Measurements from ENCODE around the gene IDI2.
A peak's percentile ranks its signal among the peaks of the same experiment; 100 is the strongest.

IDI2 gene

DNA sequence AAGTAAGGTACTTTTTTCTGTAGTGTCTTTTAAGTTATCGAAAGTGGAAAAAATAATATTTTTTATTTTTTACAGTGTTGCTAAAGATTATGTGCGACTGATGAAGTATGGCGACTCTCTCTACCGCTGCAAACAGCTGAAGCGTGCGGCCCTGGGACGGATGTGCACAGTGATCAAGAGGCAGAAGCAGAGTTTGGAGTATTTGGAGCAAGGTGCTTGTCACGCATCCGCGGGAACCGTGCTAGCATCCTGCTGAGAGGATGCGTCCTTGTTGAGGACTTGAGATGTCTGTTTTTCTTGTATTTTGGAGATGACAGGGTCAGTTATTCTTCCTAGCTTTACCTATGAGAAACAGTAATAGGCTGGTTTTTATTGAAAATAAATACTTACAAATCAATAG is 29.6 kb downstream of the IDI2 start:
- DNase-seq (ENCODE audit: low read depth), result no peak
- H3K4me3 ChIP-seq (ENCODE audit: low read depth, low read length), result no peak overlapping the region

GRCh38 chr10:995559-995926 is 30.1 kb downstream of the IDI2 start:
- TF ChIP-seq CTCF (conservative IDR thresholded peaks at IDR 0.05; ENCODE audit: low read depth, low read length), result no peak
- DNase-seq (ENCODE audit: low read depth), result no peak
- no peak overlapping the region for H3K4me3 ChIP-seq (ENCODE audit: low read depth, low read length)

More for the DNA sequence above, 29.6 kb downstream of the IDI2 start:
- TF ChIP-seq CTCF (conservative IDR thresholded peaks at IDR 0.05; ENCODE audit: low read depth, low read length), result no peak

GRCh38 chr10:994836-995558 is 30.7 kb downstream of the IDI2 start:
- no peak for TF ChIP-seq CTCF (conservative IDR thresholded peaks at IDR 0.05; ENCODE audit: low read depth, low read length)
- no peak overlapping the region for H3K4me3 ChIP-seq (ENCODE audit: low read depth, low read length)
- no peak for DNase-seq (ENCODE audit: low read depth)

GRCh38 chr10:992871-993270 is 32.8 kb downstream of the IDI2 start:
- H3K4me3 ChIP-seq (ENCODE audit: low read depth, low read length), result no peak overlapping the region
- DNase-seq (ENCODE audit: low read depth), result peak; percentile 52
- no peak for TF ChIP-seq CTCF (conservative IDR thresholded peaks at IDR 0.05; ENCODE audit: low read depth, low read length)

DNA sequence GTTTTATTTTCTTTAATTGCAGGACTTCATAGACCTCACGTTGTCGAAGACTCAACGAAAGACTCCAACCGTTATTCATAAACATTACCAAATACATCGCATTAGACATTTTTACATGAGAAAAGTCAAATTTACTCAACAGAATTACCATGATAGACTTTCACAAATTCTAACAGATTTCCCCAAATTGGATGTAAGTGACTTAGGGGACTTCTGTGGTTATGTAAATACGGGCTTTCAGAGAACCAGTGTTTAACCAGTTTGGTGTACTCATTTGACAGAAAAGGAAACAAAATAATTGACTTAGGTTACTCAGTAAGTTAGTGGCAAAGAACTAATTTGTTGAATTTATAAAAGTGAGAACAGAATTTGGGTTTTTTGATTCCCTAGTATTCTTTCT is 33.2 kb downstream of the IDI2 start:
- DNase-seq (ENCODE audit: low read depth), result no peak
- no peak overlapping the region for H3K4me3 ChIP-seq (ENCODE audit: low read depth, low read length)
- no peak for TF ChIP-seq CTCF (conservative IDR thresholded peaks at IDR 0.05; ENCODE audit: low read depth, low read length)

GRCh38 chr10:990808-991207 is 34.9 kb downstream of the IDI2 start:
- DNase-seq (ENCODE audit: low read depth), result no peak
- H3K4me3 ChIP-seq (ENCODE audit: low read depth, low read length), result no peak overlapping the region
- TF ChIP-seq CTCF (conservative IDR thresholded peaks at IDR 0.05; ENCODE audit: low read depth, low read length), result no peak
